IMR-90 (cell line): ENCODE data around the gene KRIT1.
"Not testable (repeated sequence)": the region's sequence is repeated elsewhere in the genome, so short reads cannot be mapped to it uniquely, and the experiment has no call there.

Experiments
- BHLHE40 ChIP-seq: fragments of 150-350 bp; IDR thresholded peaks from 2 replicates; pipeline ENCODE4 v1.6.1; 2016; ENCODE audit warnings: mild to moderate bottlenecking, low read depth, low read length
- CEBPB ChIP-seq: IDR thresholded peaks from 2 replicates; pipeline ENCODE4 v1.6.1; 2012; ENCODE audit warnings: low read depth, low read length, improper control_type of control experiment
- MAFK ChIP-seq: IDR thresholded peaks from 2 replicates; pipeline ENCODE4 v1.6.1; 2012; ENCODE audit warnings: low read depth, low read length, improper control_type of control experiment
- MXI1 ChIP-seq: IDR thresholded peaks from 2 replicates; pipeline ENCODE4 v1.6.1; 2012; ENCODE audit warnings: low read depth, mild to moderate bottlenecking, low read length, moderate library complexity, borderline replicate concordance
- POLR2A ChIP-seq: IDR thresholded peaks from 2 replicates; pipeline ENCODE4 v1.6.1; 2012; ENCODE audit warnings: mild to moderate bottlenecking, low read depth, low read length
- RFX5 ChIP-seq: IDR thresholded peaks from 2 replicates; pipeline ENCODE4 v1.8.0; 2012; ENCODE audit warnings: low read depth, mild to moderate bottlenecking, low read length, moderate library complexity
- SMC3 ChIP-seq: fragments of 150-350 bp; IDR thresholded peaks from 2 replicates; pipeline ENCODE4 v1.6.1; 2016; ENCODE audit warnings: low read depth, mild to moderate bottlenecking, antibody characterized with exemption, low read length, moderate library complexity
- TF ChIP-seq, protein P1 (sequence below): conservative IDR thresholded peaks from 2 replicates; pipeline ENCODE4 v1.5.1; 2012; ENCODE audit warnings: mild to moderate bottlenecking, low read depth, low read length, improper control_type of control experiment

DNA sequence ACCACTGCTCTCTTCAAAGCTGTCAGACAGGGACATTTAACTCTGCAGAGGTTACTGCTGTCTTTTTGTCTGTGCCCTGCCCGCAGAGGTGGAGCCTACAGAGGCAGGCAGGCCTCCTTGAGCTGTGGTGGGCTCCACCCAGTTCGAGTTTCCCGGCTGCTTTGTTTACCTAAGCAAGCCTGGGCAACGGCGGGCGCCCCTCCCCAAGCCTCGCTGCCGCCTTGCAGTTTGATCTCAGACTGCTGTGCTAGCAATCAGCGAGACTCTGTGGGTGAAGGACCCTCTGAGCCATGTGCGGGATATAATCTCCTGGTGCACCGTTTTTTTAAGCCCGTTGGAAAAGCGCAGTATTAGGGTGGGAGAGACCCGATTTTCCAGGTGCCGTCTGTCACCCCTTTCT lies 56.5 kb downstream of the KRIT1 start:
- TF ChIP-seq, protein P1, sequence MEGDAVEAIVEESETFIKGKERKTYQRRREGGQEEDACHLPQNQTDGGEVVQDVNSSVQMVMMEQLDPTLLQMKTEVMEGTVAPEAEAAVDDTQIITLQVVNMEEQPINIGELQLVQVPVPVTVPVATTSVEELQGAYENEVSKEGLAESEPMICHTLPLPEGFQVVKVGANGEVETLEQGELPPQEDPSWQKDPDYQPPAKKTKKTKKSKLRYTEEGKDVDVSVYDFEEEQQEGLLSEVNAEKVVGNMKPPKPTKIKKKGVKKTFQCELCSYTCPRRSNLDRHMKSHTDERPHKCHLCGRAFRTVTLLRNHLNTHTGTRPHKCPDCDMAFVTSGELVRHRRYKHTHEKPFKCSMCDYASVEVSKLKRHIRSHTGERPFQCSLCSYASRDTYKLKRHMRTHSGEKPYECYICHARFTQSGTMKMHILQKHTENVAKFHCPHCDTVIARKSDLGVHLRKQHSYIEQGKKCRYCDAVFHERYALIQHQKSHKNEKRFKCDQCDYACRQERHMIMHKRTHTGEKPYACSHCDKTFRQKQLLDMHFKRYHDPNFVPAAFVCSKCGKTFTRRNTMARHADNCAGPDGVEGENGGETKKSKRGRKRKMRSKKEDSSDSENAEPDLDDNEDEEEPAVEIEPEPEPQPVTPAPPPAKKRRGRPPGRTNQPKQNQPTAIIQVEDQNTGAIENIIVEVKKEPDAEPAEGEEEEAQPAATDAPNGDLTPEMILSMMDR, result not testable (repeated sequence)
- not testable (repeated sequence) for TF ChIP-seq CEBPB, POLR2A, BHLHE40, SMC3, RFX5, MAFK, MXI1
